Lung (tissue), 12 donors: Measurements from ENCODE around the gene C16orf96. TPM values are rescaled to one million over a fixed set of nuclear protein-coding genes. Genes with fewer than 3 reads are reported as not detected.

Source experiments
- ATAC-seq: fragments of 200-7000 bp; cut with Tn5 transposase; one replicate; pipeline ENCODE4 v1.9.1; 2020; ENCODE audit warnings: moderate number of reproducible peaks; ENCODE audit not compliant: insufficient read depth, low FRiP score
- DNase-seq, 3 donors: peaks; one replicate each; pipeline ENCODE4 v3.0.0-alpha.2; 2013 to 2017
- H3K27ac ChIP-seq, 2 donors: one replicate each; pipeline ENCODE4 v1.5.1; 2013; ENCODE audit warnings: mild to moderate bottlenecking in 2 of 2, moderate library complexity in 2 of 2, control low read depth in 1 of 2, inconsistent platforms in 1 of 2, low read depth in 1 of 2, low read length in 1 of 2
- H3K27me3 ChIP-seq, 3 donors: one replicate each; pipeline ENCODE4 v1.5.1; 2013; ENCODE audit warnings: low read length in 2 of 3; ENCODE audit not compliant: control insufficient read depth in 3 of 3, insufficient read depth in 3 of 3
- H3K36me3 ChIP-seq, 4 donors: one replicate each; pipeline ENCODE4 v1.5.1; 2013; ENCODE audit warnings: low read length in 4 of 4, mild to moderate bottlenecking in 1 of 4, moderate library complexity in 1 of 4; ENCODE audit not compliant: control insufficient read depth in 4 of 4, insufficient read depth in 4 of 4
- H3K4me1 ChIP-seq, 5 donors: one replicate each; pipeline ENCODE4 v1.5.1; 2013; ENCODE audit warnings: low read length in 5 of 5, mild to moderate bottlenecking in 2 of 5, moderate library complexity in 1 of 5; ENCODE audit not compliant: control insufficient read depth in 5 of 5, insufficient read depth in 5 of 5
- H3K4me3 ChIP-seq: one replicate; pipeline ENCODE4 v1.5.1; 2013; ENCODE audit warnings: mild to moderate bottlenecking, control low read depth, moderate library complexity
- H3K9ac ChIP-seq, 2 donors: one replicate each; pipeline ENCODE4 v1.5.1; 2013; ENCODE audit warnings: low read length in 2 of 2, control low read depth in 1 of 2; ENCODE audit not compliant: insufficient read depth in 1 of 2
- H3K9me3 ChIP-seq, 4 donors: one replicate each; pipeline ENCODE4 v1.5.1; 2013; ENCODE audit warnings: low read length in 3 of 4, mild to moderate bottlenecking in 1 of 4, moderate library complexity in 1 of 4; ENCODE audit not compliant: control insufficient read depth in 4 of 4, insufficient read depth in 3 of 4
- CTCF ChIP-seq: IDR thresholded peaks from 2 replicates; pipeline ENCODE4 v1.5.1; 2012; ENCODE audit warnings: mild to moderate bottlenecking; ENCODE audit errors: control extremely low read depth, extremely low read depth
- WGBS, 2 donors: extraction: QIAGEN DNeasy Blood & Tissue Kit; methylation state at CpG; one replicate each; pipeline ENCODE4 v1.1.7; 2013; 5-methylcytosine and 5-hydroxymethylcytosine counted together
- polyA plus RNA-seq, 2 donors: library from polyadenylated mRNA; stranded (reverse); fragments of 200-250 nt; gene quantifications; one replicate each; pipeline ENCODE4 v1.2.1, GENCODE V29; 2013
- total RNA-seq, 2 donors: library from RNA; depleted of rRNA in 1 of 2; stranded (reverse); fragments of >200 nt in 1 of 2; gene quantifications; one replicate each; pipeline ENCODE4 v1.2.1, GENCODE V29; 2014 to 2021
- donor health status: control.
- donor health status: control.
- donor health status: Bipolar disorder and iron deficiency.
- donor health status: healthy.
- donor health status: DM: yes; HTN: yes; CAD: no.

C16orf96 gene
- total and polyA plus RNA-seq, 4 donors, result 0.03 to 0.37 (median 0.16) TPM

- Histone ChIP-seq H3K9ac (no peak overlapping the region), H3K36me3 (peaks cover 0 to 4% (median 1%) of the 10 kb centered on the region in 4 donors), H3K4me1 (peaks cover 0 to 11% (median 8%) of the 10 kb centered on the region in 5 donors), H3K9me3 (peaks cover 0 to 5% (median 1%) of the 10 kb centered on the region in 4 donors), H3K4me3 (no peak overlapping the region), H3K27me3 (no peaks in the 10 kb centered on the region), H3K27ac (no peak overlapping the region)
- DNase-seq, result no peak
- WGBS, 2 donors, result 78 to 89% methylated on average over 13 of the region's 13 CpGs
- ATAC-seq, result no peak
- no peak for TF ChIP-seq CTCF
Measured at GRCh38 chr16:4534151-4534790, 21.9 kb upstream of the C16orf96 start.

GRCh38 chr16:4535627-4536108 lies 20.5 kb upstream of the C16orf96 start:
- ATAC-seq, result no peak
- 71 to 78% methylated on average over 7 of the region's 7 CpGs for WGBS, 2 donors
- peaks cover 0 to 12% (median 1%) of the 10 kb centered on the region in 4 donors for H3K9me3 ChIP-seq

GRCh38 chr16:4536391-4537106 lies 19.6 kb upstream of the C16orf96 start:
- H3K9ac ChIP-seq, result no peak overlapping the region
- 88 to 94% methylated on average over 15 of the region's 15 CpGs for WGBS, 2 donors
- ATAC-seq, result no peak

More at GRCh38 chr16:4535627-4536108, 20.5 kb upstream of the C16orf96 start:
- TF ChIP-seq CTCF, result no peak
- no peak overlapping the region for H3K4me3 ChIP-seq
- peaks cover 0 to 10% (median 7%) of the 10 kb centered on the region in 5 donors for H3K4me1 ChIP-seq
- no peak overlapping the region for H3K9ac ChIP-seq
- no peaks in the 10 kb centered on the region for H3K27me3 ChIP-seq
- DNase-seq, result no peak
- H3K36me3 ChIP-seq, result peaks cover 0 to 4% (median 1%) of the 10 kb centered on the region in 4 donors
- H3K27ac ChIP-seq, result no peak overlapping the region

More at GRCh38 chr16:4536391-4537106, 19.6 kb upstream of the C16orf96 start:
- Histone ChIP-seq H3K27ac (no peak overlapping the region), H3K4me1 (peaks cover 0 to 10% (median 7%) of the 10 kb centered on the region in 5 donors), H3K9me3 (peaks cover 0 to 12% (median 1%) of the 10 kb centered on the region in 4 donors), H3K4me3 (no peak overlapping the region), H3K27me3 (no peaks in the 10 kb centered on the region), H3K36me3 (peaks cover 0 to 4% (median 1%) of the 10 kb centered on the region in 4 donors)
- no peak for DNase-seq
- no peak for TF ChIP-seq CTCF
